Measurements from ENCODE around the gene LYPD5.

LYPD5 gene

DNA sequence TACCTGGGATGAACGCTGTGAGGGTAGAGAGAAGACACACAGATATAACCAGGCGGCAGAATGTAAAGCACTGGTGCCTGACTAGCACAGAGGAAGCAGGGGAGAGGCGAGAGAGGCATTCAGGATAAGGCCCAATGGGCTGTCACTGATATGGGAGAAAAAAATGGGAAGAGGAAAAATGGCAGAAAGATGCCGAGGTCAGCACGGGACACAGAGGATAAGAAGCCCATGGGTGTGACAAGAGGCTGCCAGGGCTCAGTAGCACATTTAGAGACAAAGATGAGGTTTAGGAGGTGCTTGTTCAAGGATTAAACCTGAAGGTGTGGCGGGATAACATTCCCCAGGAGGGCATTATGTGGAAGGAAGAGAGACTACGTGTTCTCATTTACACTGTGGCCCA, 53.1 kb downstream of the LYPD5 start:
- peaks cover 6% of the 10 kb centered on the region; the same call in 1 of the 2 replicates for H3K36me3 ChIP-seq (ENCODE audit: low read length)
- H3K79me2 ChIP-seq (ENCODE audit: insufficient read depth, low read length), result peaks cover 14% of the 10 kb centered on the region
- no peak overlapping the region for H3K9ac ChIP-seq (ENCODE audit: low read length)
- H3K27ac ChIP-seq (ENCODE audit: low read depth, low read length), result no peak overlapping the region
- H3K27me3 ChIP-seq (ENCODE audit: low read length), result no peaks in the 10 kb centered on the region
- no peak overlapping the region for H3K4me2 ChIP-seq (ENCODE audit: low read depth, low read length, poor library complexity, severe bottlenecking)
- peaks cover 15% of the 10 kb centered on the region for H3F3A ChIP-seq (ENCODE audit: insufficient read depth)
- no peak overlapping the region for H3K4me3 ChIP-seq (ENCODE audit: insufficient read depth, low read length, poor library complexity, severe bottlenecking)
- H3K9me2 ChIP-seq (replicated peaks; ENCODE audit: insufficient read depth, low read length), result no peaks in the 10 kb centered on the region
- H2AFZ ChIP-seq (ENCODE audit: low read depth, low read length, severe bottlenecking), result no peak overlapping the region
- TF ChIP-seq CTCF (IDR thresholded peaks at IDR 0.05; ENCODE audit: insufficient read depth, low read length, poor library complexity, severe bottlenecking) (no peak), EZH2phosphoT487 (conservative IDR thresholded peaks at IDR 0.05; ENCODE audit: low read length) (no peak)
- H3K9me3 ChIP-seq (ENCODE audit: insufficient read depth, low read length), result no peaks in the 10 kb centered on the region
- no peaks in the 10 kb centered on the region for H4K20me1 ChIP-seq (ENCODE audit: low read depth, low read length)

DNA sequence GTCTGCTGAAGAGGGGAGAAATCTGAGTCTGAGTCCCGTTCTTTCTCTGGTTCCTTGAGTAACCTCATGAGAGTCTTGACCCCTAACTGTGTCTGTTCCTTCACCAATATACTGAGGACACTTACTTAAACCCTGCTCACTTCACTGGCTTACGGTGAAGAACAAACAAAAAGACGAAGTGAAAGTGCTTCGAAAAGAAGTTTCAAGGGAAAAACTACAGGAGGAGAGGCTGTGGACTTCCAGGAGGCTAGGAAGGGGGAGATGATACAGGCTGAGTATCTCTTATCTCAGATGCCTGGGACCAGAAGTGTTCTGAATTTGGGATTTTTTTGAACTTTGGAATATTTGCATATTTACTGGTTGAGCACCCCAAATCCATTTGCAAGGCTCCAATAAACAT, 53.6 kb downstream of the LYPD5 start:
- Histone ChIP-seq H4K20me1 (ENCODE audit: low read depth, low read length) (no peaks in the 10 kb centered on the region), H3K9me2 (replicated peaks; ENCODE audit: insufficient read depth, low read length) (no peaks in the 10 kb centered on the region), H2AFZ (ENCODE audit: low read depth, low read length, severe bottlenecking) (no peak overlapping the region), H3K27me3 (ENCODE audit: low read length) (no peaks in the 10 kb centered on the region), H3K4me3 (ENCODE audit: insufficient read depth, low read length, poor library complexity, severe bottlenecking) (no peak overlapping the region), H3K27ac (ENCODE audit: low read depth, low read length) (no peak overlapping the region), H3K79me2 (ENCODE audit: insufficient read depth, low read length) (peaks cover 9% of the 10 kb centered on the region), H3K36me3 (ENCODE audit: low read length) (peaks cover 6% of the 10 kb centered on the region; the same call in 1 of the 2 replicates), H3K4me2 (ENCODE audit: low read depth, low read length, poor library complexity, severe bottlenecking) (no peak overlapping the region), H3F3A (ENCODE audit: insufficient read depth) (peaks cover 11% of the 10 kb centered on the region), H3K9ac (ENCODE audit: low read length) (no peak overlapping the region), H3K9me3 (ENCODE audit: insufficient read depth, low read length) (no peaks in the 10 kb centered on the region)
- TF ChIP-seq CTCF (IDR thresholded peaks at IDR 0.05; ENCODE audit: insufficient read depth, low read length, poor library complexity, severe bottlenecking) (no peak), EZH2phosphoT487 (conservative IDR thresholded peaks at IDR 0.05; ENCODE audit: low read length) (no peak)

DNA sequence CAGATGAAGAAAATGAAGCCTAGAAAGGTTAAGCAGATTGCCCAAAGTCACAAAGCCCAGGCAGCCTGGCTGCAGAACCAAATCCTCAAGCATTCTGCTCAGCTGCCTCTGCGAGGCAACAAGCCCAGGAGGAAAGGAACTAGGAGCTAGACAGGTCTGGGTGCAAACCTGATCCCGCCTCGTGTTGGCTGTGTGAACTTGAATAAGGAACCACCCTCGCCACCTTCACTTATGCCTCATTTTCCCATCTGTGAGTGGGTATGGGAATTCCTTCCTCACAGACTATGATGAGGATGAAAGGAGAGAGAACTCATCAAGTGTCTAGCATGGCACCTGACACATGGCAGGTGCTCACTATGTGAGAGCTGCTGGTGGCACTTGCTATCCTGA, 54.0 kb downstream of the LYPD5 start:
- Histone ChIP-seq H2AFZ (ENCODE audit: low read depth, low read length, severe bottlenecking) (no peak overlapping the region), H3K9me2 (replicated peaks; ENCODE audit: insufficient read depth, low read length) (no peaks in the 10 kb centered on the region), H3K27me3 (ENCODE audit: low read length) (no peaks in the 10 kb centered on the region), H3K9me3 (ENCODE audit: insufficient read depth, low read length) (no peaks in the 10 kb centered on the region), H3F3A (ENCODE audit: insufficient read depth) (peaks cover 6% of the 10 kb centered on the region; the same call in 1 of the 2 replicates), H3K4me2 (ENCODE audit: low read depth, low read length, poor library complexity, severe bottlenecking) (no peak overlapping the region), H4K20me1 (ENCODE audit: low read depth, low read length) (no peaks in the 10 kb centered on the region), H3K27ac (ENCODE audit: low read depth, low read length) (no peak overlapping the region), H3K36me3 (ENCODE audit: low read length) (peaks cover 6% of the 10 kb centered on the region; the same call in 1 of the 2 replicates), H3K79me2 (ENCODE audit: insufficient read depth, low read length) (peaks cover 6% of the 10 kb centered on the region; the same call in 1 of the 2 replicates), H3K9ac (ENCODE audit: low read length) (no peak overlapping the region), H3K4me3 (ENCODE audit: insufficient read depth, low read length, poor library complexity, severe bottlenecking) (no peak overlapping the region)
- TF ChIP-seq EZH2phosphoT487 (conservative IDR thresholded peaks at IDR 0.05; ENCODE audit: low read length) (no peak), CTCF (IDR thresholded peaks at IDR 0.05; ENCODE audit: insufficient read depth, low read length, poor library complexity, severe bottlenecking) (no peak)
